GM19468 (cell line): ENCODE results near the gene PABPN1L.
"Not testable (repeated sequence)": the region's sequence is repeated elsewhere in the genome, so short reads cannot be mapped to it uniquely, and the experiment has no call there.

ENCODE experiments used
- ATAC-seq: cut with Tn5 transposase; IDR thresholded peaks from one replicate; pipeline ENCODE4 v1.9.1; 2021; ENCODE audit warnings: mild to moderate bottlenecking, moderate library complexity, moderate number of reproducible peaks; ENCODE audit not compliant: unreplicated experiment; ENCODE audit errors: extremely low read depth

PABPN1L gene

DNA sequence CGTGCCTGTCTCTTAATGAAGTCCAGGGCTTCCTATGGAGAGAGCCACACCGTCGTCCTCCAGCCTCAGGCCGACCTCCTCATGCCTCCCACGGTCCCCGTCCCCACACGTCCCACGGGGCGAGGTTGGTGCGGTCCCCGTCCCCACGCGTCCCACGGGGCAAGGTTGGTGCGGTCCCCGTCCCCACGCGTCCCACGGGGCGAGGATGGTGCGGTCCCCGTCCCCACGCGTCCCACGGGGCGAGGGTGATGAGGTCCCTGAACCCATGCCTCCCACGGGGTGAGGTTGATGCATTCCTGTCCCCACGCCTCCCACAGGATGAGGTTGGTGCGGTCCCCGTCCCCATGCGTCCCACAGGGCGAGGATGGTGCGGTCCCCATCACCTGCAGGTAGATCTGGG, 30.6 kb downstream of the PABPN1L start:
- ATAC-seq = no peak

DNA sequence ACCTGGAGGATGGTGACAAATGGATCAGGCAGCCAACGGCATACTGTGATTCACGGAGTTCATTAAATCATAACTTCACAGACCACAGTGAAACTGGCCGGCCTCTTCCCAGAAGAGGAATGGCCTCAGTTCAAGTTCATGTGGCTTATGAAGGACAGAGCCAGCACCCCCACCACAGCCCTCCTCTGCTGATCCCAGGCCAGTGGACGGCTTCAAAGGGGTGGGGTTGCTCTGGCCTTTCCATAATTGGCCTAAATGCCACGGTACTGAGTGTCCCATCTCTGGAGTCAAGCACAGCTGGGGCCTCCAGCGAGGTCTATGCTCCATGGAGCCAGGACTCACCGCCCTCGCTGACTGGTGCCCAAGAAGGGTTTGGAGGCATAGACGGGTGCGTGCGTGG, 31.1 kb downstream of the PABPN1L start:
- no peak for ATAC-seq

DNA sequence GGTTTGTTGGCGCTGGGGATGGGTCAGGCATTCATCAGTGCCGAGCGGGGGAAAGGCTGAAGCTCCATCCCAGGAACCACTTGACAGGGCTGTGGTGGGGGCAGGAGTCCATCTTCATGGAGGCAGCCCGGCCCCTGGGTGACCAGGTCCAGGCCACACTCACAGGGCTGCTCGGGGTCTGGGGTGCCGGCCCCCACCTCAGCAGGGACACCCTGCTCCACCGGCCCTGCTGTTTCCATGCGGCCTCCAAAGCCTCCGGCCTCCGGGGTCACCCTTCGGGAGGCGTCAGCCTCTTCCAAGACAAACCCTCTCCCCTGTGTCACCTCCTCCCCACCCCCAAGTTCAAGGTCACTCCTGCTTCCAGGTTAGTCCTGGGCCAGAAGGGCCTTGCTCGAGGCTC, 31.8 kb downstream of the PABPN1L start:
- no peak for ATAC-seq

DNA sequence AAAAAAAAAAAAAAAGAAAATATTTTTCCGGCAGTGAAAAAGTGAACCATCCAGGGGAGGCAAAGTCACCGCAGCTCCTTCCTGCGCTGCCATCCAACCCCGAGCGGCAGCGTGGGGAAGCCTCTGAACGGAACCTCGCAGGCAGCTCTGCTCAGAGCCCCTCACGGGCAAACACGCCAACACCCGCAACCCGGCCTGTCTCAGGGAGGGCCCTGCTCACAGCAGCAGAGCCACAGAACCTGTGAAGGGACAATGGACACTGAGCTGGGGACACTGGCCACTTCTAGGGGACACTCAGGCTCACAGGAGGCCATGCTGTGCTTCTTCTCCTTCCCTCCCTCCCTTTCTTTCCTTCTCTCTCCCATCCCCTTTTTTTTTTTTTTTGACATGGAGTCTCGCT, 33.4 kb downstream of the PABPN1L start:
- no peak for ATAC-seq

DNA sequence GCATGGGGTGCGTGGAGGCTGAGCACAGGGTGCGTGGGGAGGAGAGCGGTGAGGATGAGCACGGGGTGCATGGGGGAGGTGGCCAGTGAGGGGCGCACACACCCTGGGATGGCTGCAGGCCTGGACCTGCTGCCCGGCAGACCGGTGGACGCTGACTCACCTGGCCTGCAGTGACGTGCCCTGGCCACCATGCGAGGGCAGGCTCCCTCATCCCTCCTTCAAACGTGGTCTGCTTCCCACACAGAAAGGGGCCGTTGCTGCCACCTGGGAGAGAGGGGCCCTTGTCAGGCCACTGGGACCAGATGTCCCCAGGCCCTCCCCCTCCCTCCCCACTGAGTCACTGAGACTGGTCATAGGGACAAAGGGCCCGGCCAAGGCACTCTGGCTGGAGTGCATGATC, 34.6 kb downstream of the PABPN1L start:
- ATAC-seq = no peak

DNA sequence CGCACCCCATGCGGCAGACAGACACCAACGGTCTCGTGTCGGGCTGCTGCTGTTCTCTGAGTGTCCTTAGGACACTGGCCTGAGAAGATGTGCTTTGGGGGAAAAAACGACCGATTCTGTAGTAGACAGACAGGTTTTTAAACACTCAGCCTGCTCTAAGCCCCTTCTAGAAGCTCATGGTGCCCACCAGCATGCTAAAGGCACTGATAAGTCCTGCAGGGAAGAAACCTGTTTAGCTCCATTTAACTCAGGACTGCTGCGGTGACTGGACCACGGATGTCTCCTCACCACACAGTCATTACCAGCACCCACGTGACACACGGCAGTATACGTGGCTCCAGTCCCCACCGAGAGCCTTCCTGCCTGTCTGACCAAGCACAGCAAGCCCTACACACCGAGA, 35.7 kb downstream of the PABPN1L start:
- no peak for ATAC-seq

DNA sequence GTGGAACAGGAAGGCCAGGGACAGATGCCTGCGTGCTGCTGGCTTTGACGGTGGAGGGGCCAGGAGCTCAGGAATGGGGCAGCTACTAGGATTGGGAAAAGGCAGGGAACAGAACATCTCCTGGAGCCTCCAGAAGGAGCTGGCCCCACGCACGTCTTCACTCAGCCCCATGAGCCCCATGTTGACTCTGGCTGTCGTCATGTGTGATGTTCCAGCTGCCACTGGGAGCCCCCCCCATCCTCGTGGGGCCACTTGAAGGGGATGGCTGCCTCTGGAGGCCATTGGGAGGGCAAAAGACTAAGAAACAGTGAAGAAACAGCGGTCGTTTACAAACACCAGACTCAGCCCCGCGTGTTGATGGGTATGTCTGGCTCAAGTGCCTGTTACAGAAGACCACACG, 36.2 kb downstream of the PABPN1L start:
- ATAC-seq = no peak

DNA sequence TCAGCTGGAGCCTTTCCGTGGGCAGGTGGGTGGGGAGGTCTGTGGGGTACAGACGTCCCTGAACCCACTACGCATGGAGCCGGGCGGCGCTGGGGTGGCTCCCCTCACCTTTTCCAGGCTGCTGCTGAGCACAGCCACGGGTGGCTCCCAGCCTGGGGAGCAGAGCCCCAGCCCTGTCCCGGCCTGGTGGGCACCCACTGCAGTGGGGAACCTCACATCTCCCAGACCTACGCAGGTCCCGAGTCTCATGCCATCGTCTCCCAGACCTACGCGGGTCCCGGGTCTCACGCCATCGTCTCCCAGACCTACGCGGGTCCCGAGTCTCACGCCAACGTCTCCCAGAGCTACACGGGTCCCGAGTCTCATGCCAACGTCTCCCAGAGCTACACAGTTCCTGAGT, 37.7 kb downstream of the PABPN1L start:
- no peak for ATAC-seq

DNA sequence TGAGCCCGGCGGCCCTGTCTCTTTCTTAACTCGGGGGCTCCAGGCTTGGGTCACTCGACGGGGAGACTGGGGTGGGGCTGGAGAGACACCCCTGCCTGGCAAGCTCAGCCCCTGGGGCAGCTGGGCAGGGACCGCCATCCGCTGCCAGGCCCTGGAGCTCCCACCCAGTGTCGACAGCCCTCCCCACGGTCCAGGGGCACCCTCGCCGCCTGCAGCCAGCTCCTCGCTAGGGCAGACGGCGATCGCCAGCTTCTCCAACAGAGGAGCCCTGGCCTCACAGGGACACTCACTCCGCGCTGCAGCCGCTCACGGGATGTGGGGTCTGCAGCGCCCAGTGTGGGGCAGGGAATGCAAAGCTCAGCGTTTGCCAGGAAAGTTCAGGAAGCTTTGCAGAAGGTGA, 38.7 kb downstream of the PABPN1L start:
- no peak for ATAC-seq

DNA sequence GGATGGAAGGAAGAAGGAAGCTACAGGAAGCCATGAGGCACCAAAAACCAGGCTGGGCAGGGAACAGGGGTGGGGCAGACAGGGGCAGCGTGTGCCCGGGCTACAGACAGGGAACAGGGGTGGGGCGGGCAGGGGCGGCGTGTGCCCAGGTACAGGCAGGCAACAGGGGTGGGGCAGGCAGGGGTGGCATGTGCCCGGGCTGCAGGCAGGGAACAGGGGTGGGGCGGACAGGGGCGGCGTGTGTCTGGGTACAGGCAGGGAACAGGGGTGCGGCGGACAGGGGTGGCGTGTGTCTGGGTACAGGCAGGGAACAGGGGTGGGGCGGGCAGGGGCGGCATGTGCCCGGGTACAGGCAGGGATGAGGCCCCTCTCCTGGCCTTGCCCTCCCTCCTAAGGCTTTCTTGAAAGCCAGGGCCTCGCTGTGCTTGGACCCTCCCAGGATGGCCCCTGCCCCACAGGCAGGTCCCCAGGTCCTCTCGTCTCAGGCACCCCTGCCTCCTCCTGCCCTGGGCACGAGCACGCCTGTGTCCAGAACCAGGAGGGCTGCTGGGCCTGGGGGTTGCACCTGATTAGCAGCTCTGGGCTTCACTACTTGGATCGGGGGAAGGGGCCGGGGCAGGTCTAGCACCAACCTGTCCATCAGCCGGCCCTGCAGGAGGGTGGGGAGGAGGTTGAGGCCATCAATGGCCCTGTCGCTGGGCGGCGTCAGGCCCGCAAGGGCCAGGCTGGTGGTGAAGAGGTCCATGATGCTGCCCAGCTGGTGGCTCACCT, 40.2 kb downstream of the PABPN1L start:
- ATAC-seq = no peak

DNA sequence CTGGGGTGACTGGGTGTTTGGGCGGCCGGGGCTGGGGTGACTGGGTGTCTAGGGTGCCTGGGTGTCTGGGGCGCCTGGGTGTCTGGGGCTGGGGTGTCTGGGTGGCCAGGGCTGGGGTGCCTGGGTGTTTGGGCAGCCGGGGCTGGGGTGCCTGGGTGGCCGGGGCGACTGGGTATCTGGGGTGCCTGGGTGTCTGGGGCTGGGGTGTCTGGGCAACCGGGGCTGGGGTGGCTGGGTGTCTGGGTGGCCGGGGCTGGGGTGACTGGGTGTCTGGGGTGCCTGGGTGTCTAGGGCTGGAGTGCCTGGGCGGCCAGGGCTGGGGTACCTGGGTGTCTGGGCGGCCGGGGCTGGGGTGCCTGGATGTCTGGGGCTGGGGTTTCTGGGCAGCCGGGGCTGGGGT, 41.3 kb downstream of the PABPN1L start:
- ATAC-seq = no peak

DNA sequence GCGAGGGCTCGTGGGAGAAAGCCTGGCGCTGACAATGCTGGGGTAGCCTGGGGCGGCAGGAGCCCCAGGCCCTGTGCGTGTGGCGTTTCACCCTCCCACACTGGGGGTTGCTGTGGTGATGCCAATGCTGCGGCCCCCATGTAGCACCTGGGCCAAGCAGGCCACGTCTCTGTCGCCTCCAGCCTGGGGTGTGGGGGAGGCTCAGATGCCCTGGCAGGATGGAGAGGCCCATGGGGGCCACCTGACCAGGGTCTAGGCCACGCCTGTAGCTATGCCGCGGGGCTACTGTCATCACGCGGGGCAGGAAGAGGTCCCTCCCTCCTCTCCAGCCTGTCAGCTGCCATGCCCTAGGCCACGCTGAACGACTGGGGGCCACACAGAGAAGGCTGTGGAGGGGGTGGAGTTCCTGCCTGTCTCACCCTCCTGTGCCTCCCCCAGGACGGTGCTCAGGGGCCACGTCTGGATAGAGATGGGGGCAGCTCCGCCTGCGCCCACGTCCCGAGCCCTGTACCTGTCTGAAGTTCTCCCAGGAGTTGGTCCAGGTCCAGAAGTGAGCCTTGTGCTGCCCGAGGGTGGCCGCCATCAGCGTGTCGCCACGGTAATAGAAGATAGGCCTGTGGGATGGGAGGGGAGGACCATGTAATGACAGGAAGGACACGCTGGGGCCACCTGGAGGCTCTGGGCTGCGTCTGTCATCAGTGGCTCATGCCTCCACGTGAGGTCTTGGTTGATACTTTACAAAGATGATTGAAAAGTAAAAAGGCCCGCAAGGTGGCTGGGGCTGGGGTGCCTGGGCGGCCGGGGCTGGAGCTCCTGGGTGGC, 42.0 kb downstream of the PABPN1L start:
- no peak for ATAC-seq

DNA sequence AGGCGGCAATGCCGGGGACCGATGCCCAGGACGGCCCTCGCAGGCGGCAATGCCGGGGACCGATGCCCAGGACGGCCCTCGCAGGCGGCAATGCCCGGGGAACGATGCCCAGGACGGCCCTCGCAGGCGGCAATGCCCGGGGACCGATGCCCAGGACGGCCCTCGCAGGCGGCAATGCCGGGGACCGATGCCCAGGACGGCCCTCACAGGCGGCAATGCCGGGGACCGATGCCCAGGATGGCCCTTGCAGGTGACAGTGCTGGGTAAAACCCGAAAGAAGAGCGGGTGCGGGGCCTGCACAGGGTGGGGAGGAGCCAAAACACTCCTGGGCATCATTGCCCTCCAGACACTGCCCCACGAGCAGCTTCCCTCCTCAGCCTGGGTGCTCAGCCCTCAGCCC, 42.8 kb downstream of the PABPN1L start:
- not testable (repeated sequence) for ATAC-seq

DNA sequence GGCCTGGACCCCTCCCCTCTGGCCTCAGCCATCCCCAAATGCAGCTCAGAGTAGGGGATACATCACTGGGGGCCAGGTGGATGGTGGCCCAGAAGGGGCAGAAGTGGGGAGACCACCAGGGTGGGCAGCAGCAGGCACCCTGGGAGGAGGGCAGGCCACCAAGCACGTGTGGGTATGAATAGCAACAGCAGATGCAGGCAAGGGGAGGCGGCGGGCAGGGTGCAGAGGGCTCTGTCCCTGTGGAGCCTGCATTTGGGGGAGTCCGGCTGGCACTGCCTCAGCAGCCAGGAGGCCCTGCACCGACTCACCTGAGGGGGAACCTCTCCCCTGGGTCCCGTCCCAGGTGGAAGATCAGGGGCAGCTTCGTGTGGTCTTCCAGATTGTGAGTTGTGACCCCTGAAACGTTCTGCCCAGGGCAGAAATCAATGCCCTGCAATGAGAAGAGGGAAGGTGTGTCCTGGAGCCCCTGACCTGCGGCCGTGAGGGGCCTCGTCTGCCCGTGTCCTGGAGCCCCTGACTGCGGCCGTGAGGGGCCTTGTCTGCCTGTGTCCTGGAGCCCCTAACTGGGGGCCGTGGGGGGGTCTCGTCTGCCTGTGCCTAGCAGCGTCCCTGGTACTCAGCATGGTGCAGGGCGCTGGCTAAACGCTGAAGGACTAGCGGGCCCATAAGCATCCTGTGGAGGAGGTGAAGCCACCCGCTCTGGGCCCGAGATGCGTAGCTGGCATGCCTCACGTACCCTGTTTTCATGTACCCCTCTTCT, 44.0 kb downstream of the PABPN1L start:
- no peak for ATAC-seq

DNA sequence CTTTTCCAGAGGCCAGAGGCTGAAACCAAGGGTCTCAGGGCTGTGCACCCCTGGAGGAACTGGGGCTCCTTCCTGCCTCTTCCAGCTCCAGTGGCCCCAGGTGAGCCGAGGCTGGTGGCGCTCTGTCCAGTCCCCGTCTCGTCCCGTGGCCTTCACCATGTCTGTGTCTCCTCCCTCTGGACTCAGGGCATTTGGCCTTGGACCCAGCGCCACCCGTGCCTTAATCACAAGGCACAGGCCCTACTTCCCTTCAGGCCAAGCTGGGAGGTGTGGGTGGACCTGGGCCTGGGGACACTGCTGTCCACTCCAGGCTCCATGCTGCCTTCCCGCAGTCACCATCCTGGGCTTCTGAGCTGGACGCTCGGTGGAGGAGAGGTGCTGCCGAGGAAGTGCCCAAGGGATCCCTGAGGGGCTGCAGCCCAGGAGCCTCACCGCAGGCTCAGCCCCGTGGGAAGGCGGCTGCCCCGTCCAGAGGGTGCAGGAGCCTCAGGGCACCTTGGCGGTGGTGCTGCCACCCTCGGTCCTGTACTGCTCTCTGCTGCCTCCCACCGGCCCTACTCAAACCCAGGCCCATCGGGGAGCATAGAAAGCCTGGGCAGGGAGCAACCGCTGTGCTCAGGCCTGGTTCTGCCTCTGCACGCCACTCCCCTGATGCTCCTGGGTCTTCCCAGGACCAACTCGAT, 45.2 kb downstream of the PABPN1L start:
- ATAC-seq = no peak

DNA sequence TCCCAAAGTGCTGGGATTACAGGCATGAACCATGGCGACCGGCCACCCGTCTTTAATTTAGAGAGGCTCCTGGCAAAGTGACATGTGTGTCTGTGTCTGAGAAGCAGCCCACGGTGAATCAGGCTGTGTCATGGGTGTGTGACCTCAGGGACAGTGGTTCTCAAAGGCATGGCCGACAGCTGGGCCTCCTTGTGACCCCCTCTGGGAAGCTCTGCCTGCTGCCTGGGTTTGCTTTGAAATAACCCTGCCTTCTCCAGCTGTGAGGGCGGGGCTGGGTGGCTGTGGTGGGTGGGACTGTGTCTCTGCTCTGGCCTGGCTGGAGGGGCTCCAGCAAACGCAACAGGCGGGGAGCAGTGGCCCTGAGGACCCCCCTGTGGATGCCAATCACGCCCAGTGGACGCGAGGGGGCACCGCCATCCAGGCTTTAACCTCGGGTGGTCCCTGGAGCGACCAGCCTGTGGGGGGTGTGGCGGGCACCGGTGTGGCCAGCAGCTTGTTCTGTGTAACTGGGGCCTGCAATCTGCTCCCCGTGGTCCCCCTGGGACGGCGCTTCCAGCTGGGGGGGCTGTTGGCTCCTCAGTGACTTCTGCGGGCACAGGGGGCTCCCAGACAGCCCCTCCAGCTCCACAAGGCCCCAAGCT, 46.0 kb downstream of the PABPN1L start:
- no peak for ATAC-seq

DNA sequence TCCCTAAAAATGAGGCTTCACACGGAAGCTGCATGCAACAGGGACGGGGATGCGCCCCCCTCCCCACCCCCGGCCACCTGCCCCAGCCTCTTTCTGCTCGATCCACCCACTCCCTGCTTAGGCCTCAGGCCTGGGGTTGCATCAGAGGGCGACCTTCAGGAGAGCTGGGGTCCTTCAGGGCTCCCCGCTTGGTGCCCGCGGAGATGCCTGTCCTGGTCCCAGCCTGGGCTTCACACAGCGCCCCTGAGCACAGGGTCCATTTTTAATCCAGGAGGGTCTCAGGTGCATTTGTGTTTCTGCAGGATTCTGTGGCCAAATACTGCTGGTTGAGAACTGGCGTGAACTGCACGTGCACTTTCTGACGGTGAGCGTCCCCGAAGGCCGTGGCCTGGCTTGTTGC, 47.3 kb downstream of the PABPN1L start:
- ATAC-seq = no peak

DNA sequence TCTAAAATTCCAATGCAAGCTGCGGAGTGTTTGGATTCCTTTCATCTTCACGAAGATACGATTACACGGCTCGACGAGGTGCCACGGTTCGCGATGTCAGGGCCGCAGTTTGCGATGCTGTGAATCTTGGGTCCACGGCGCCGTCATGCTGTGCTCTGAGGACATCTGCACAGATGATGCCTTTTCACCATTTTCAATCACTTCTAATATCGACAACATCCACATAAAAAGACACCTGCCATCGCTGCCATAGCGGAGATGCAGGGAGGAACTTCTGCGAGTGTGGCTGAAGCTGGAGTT, 47.9 kb downstream of the PABPN1L start:
- ATAC-seq = no peak

DNA sequence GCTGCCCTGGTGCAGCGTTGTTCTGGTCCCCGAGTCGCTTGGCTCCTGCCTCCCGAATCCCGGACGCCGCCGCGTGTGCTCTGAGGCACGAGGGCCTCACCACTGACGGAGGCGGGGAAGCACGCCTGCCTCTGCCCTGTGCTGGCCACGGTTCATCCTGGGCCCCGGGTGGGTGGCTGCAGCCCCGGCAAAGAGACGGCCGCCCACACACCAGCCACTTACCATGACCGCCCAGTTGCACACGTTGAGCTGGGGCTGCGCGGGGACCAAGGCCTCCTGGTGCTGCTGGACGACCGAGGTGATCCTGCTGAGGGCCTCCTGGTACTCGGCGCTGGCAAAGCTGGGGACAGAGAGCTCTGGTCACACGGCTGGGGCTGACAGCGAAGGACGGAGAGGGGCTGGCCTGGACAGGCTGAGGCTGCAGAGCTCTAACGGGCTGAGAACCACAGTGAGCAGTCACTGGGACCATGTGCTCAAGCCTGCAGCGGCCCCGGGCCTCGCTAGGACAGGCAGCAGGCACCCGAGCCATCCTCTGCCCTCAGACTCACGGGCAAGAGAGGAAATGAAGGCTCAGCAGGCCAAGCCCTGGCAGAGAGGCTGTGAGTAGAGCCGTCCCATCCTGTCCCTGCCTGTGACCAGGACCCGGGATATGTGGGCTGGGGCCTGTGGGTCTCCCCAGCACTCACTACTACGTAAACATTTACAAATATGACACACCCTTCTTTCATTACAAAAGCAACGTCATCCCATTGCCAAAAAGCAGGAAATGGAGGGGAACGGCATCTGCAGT, 48.5 kb downstream of the PABPN1L start:
- no peak for ATAC-seq
